BJ (cell line): ENCODE data around the gene AKAP11. TPM values are rescaled to one million over a fixed set of nuclear protein-coding genes. Genes with fewer than 3 reads are reported as not detected.

Experiments used
- CTCF ChIA-PET: fragments of 350-600 bp; formaldehyde crosslinking; extraction: SDS; loops from one replicate; lab custom pipeline; 2021; ENCODE audit warnings: antibody characterized with exemption, inconsistent platforms; lab: Yijun Ruan, JAX
- POLR2A ChIA-PET: fragments of 300-600 bp; sonication (Branson Sonifier 250); formaldehyde crosslinking; extraction: SDS; loops from one replicate; lab custom pipeline; 2021; ENCODE audit warnings: antibody characterized with exemption; lab: Charles Lee
- DNase-seq: peaks from one replicate; pipeline ENCODE4 v3.0.0-alpha.2; 2011; ENCODE audit warnings: low read depth
- H3K27me3 ChIP-seq: 2 replicates; pipeline ENCODE4 v1.6.0; 2011; ENCODE audit warnings: low read length; ENCODE audit not compliant: control insufficient read depth, insufficient read depth
- H3K36me3 ChIP-seq: 2 replicates; pipeline ENCODE4 v1.5.1; 2011; ENCODE audit warnings: low read length; ENCODE audit not compliant: control insufficient read depth, insufficient read depth
- H3K4me3 ChIP-seq: 2 replicates; pipeline ENCODE4 v1.5.1; 2011; ENCODE audit warnings: low read depth, mild to moderate bottlenecking, control low read depth, low read length
- CTCF ChIP-seq: IDR thresholded peaks from 2 replicates; pipeline ENCODE4 v1.5.1; 2011; ENCODE audit warnings: low read depth, mild to moderate bottlenecking, control low read depth, inconsistent platforms, low read length, moderate library complexity; ENCODE audit not compliant: insufficient read depth
- polyA plus RNA-seq: library from polyadenylated mRNA; depleted of rRNA; stranded (reverse); fragments of >200 nt; gene quantifications from 2 replicates; pipeline ENCODE4 v1.2.3, GENCODE V29; 2011; rRNA removed

The AKAP11 gene
- polyA plus RNA-seq, 1 experiment: 9.3 TPM

- no peak overlapping the region for H3K4me3 ChIP-seq
- ChIA-PET CTCF (no interaction called here), POLR2A (no interaction called here)
- H3K27me3 ChIP-seq: no peaks in the 10 kb centered on the region
- no peak for DNase-seq
- TF ChIP-seq CTCF: no peak
- no peaks in the 10 kb centered on the region for H3K36me3 ChIP-seq
These were observed 98.3 kb downstream of the AKAP11 start for GRCh38 chr13:42370229-42370628.

Other genes starting within 250 kb of the AKAP11 start
- gene DGKH, start 223.5 kb upstream of the AKAP11 start, polyA plus RNA-seq: 4.2 and 5.3 TPM in 2 replicates